GM21360 (cell line): ENCODE results near the gene SMPD3.

Source experiments
- ATAC-seq: cut with Tn5 transposase; IDR thresholded peaks from one replicate; pipeline ENCODE4 v1.9.1; 2021; ENCODE audit warnings: mild to moderate bottlenecking, moderate library complexity; ENCODE audit not compliant: unreplicated experiment

SMPD3 gene

GRCh38 chr16:68359398-68360191 lies 88.7 kb downstream of the SMPD3 start:
- ATAC-seq: no peak

- ATAC-seq: no peak
Observed at GRCh38 chr16:68358951-68359350, 89.4 kb downstream of the SMPD3 start.

- ATAC-seq: no peak
Observed at GRCh38 chr16:68357923-68358322, 90.4 kb downstream of the SMPD3 start.

- no peak for ATAC-seq
Observed at GRCh38 chr16:68357521-68357922, 90.8 kb downstream of the SMPD3 start.

- no peak for ATAC-seq
Observed at GRCh38 chr16:68356919-68357286, 91.4 kb downstream of the SMPD3 start.

- ATAC-seq: peak; percentile 72
Observed at GRCh38 chr16:68356249-68356918, 91.9 kb downstream of the SMPD3 start.

GRCh38 chr16:68355447-68356248 lies 92.7 kb downstream of the SMPD3 start:
- ATAC-seq: no peak

GRCh38 chr16:68354816-68355215 lies 93.5 kb downstream of the SMPD3 start:
- no peak for ATAC-seq

GRCh38 chr16:68353366-68353765 lies 94.9 kb downstream of the SMPD3 start:
- ATAC-seq: no peak

GRCh38 chr16:68351991-68352431 lies 96.3 kb downstream of the SMPD3 start:
- no peak for ATAC-seq

- no peak for ATAC-seq
Observed at GRCh38 chr16:68351463-68351862, 96.8 kb downstream of the SMPD3 start.

- no peak for ATAC-seq
Observed at GRCh38 chr16:68350813-68351350, 97.4 kb downstream of the SMPD3 start.

- ATAC-seq: no peak
Observed at GRCh38 chr16:68349838-68350410, 98.4 kb downstream of the SMPD3 start.

GRCh38 chr16:68348639-68349445 lies 99.5 kb downstream of the SMPD3 start:
- ATAC-seq: no peak

- ATAC-seq: no peak
Observed at GRCh38 chr16:68347605-68348004, 100.7 kb downstream of the SMPD3 start.

GRCh38 chr16:68346892-68347480 lies 101.3 kb downstream of the SMPD3 start:
- ATAC-seq: no peak

- no peak for ATAC-seq
Observed at GRCh38 chr16:68345958-68346635, 102.2 kb downstream of the SMPD3 start.

- no peak for ATAC-seq
Observed at GRCh38 chr16:68345351-68345810, 102.9 kb downstream of the SMPD3 start.

- ATAC-seq: no peak
Observed at GRCh38 chr16:68344252-68344651, 104.1 kb downstream of the SMPD3 start.
